Left ventricle myocardium inferior (tissue), 1 donor: ENCODE measurements around the gene SLC20A1. TPM values are rescaled to one million over a fixed set of nuclear protein-coding genes. Genes with fewer than 3 reads are reported as not detected.
"Not testable (repeated sequence)": the region's sequence is repeated elsewhere in the genome, so short reads cannot be mapped to it uniquely, and the experiment has no call there.

Experiments used
- DNase-seq: peaks from one replicate; pipeline ENCODE4 v3.0.0-alpha.2; 2020
- H3K27ac ChIP-seq: fragments of 200-600 bp; replicated peaks from 2 replicates; pipeline ENCODE4 v1.8.0; 2021
- H3K27me3 ChIP-seq: fragments of 200-600 bp; 2 replicates; pipeline ENCODE4 v1.8.0; 2021; ENCODE audit warnings: low read depth
- H3K36me3 ChIP-seq: fragments of 200-600 bp; 2 replicates; pipeline ENCODE4 v1.8.0; 2021
- H3K4me1 ChIP-seq: fragments of 200-600 bp; 2 replicates; pipeline ENCODE4 v1.8.0; 2021
- H3K4me3 ChIP-seq: fragments of 200-600 bp; 2 replicates; pipeline ENCODE4 v1.8.0; 2021; ENCODE audit warnings: mild to moderate bottlenecking, moderate library complexity
- H3K9me3 ChIP-seq: fragments of 200-600 bp; replicated peaks from 2 replicates; pipeline ENCODE4 v1.8.0; 2021
- CTCF ChIP-seq: fragments of 200-600 bp; IDR thresholded peaks from 2 replicates; pipeline ENCODE4 v1.8.0; 2021; ENCODE audit warnings: antibody characterized with exemption, mild to moderate bottlenecking, borderline replicate concordance
- intact Hi-C: fragments of 100-400 bp; cut with micrococcal nuclease; formaldehyde crosslinking; loops from one replicate; pipeline ENCODE4 v1.11.0; 2022
- total RNA-seq: library from RNA; stranded (reverse); fragmentation: NEBNext Ultra II Directional; extraction: Animal tissue kit (Norgen Biotek cat#: 25700); gene quantifications from one replicate; pipeline ENCODE4 v1.2.1, GENCODE V29; 2021
- donor health status: DM: no; HTN: yes; CAD: no; lungs with severe emphysema.

SLC20A1 gene
- total RNA-seq, 1 donor from 2014 or later: 10.5 TPM

GRCh38 chr2:112662704-112663103 lies 17.0 kb downstream of the SLC20A1 start:
- peaks cover 71% of the 10 kb centered on the region for H3K36me3 ChIP-seq
- no peak overlapping the region for H3K4me3 ChIP-seq
- no peaks in the 10 kb centered on the region for H3K9me3 ChIP-seq
- no peak overlapping the region for H3K27ac ChIP-seq
- intact Hi-C loops: no loop called here
- no peaks in the 10 kb centered on the region for H3K27me3 ChIP-seq
- H3K4me1 ChIP-seq: no peaks in the 10 kb centered on the region
- DNase-seq: no peak
- no peak for TF ChIP-seq CTCF

- no peak for DNase-seq
- no peak overlapping the region for H3K4me3 ChIP-seq
- no peaks in the 10 kb centered on the region for H3K27me3 ChIP-seq
- intact Hi-C loops: no loop called here
- H3K9me3 ChIP-seq: no peaks in the 10 kb centered on the region
- H3K36me3 ChIP-seq: peaks cover 51% of the 10 kb centered on the region
- no peak for TF ChIP-seq CTCF
- no peak overlapping the region for H3K27ac ChIP-seq
- H3K4me1 ChIP-seq: no peaks in the 10 kb centered on the region
Measured at GRCh38 chr2:112664689-112665088, 18.9 kb downstream of the SLC20A1 start.

GRCh38 chr2:112665113-112665780 lies 19.5 kb downstream of the SLC20A1 start:
- Histone ChIP-seq H3K4me3 (no peak overlapping the region), H3K36me3 (peaks cover 46% of the 10 kb centered on the region), H3K9me3 (no peaks in the 10 kb centered on the region), H3K27me3 (no peaks in the 10 kb centered on the region), H3K4me1 (no peaks in the 10 kb centered on the region), H3K27ac (no peak overlapping the region)
- DNase-seq: no peak
- intact Hi-C loops: no loop called here
- TF ChIP-seq CTCF: no peak

GRCh38 chr2:112666761-112667122 lies 21.0 kb downstream of the SLC20A1 start:
- no peak for TF ChIP-seq CTCF
- Histone ChIP-seq H3K36me3 (peaks cover 31% of the 10 kb centered on the region), H3K9me3 (no peaks in the 10 kb centered on the region), H3K4me1 (no peaks in the 10 kb centered on the region), H3K27me3 (no peaks in the 10 kb centered on the region), H3K27ac (no peak overlapping the region), H3K4me3 (no peak overlapping the region)
- DNase-seq: no peak
- intact Hi-C loops: no loop called here

GRCh38 chr2:112667540-112667939 lies 21.8 kb downstream of the SLC20A1 start:
- H3K4me3 ChIP-seq, intact Hi-C loops, DNase-seq, H3K9me3 ChIP-seq, H3K4me1 ChIP-seq, H3K27ac ChIP-seq, H3K27me3 ChIP-seq: not testable (repeated sequence)
- peaks cover 23% of the 10 kb centered on the region for H3K36me3 ChIP-seq

- Histone ChIP-seq H3K9me3 (no peaks in the 10 kb centered on the region), H3K27me3 (no peaks in the 10 kb centered on the region), H3K4me3 (no peak overlapping the region), H3K36me3 (peaks cover 3% of the 10 kb centered on the region), H3K27ac (no peak overlapping the region), H3K4me1 (peaks cover 3% of the 10 kb centered on the region)
- no peak for DNase-seq
- intact Hi-C loops: no loop called here
- no peak for TF ChIP-seq CTCF
Measured at GRCh38 chr2:112669667-112670066, 23.9 kb downstream of the SLC20A1 start.
